Liver (tissue), 9 donors: ENCODE results near the gene IPO9. TPM values are rescaled to one million over a fixed set of nuclear protein-coding genes. Genes with fewer than 3 reads are reported as not detected.
"Not testable (repeated sequence)": the region's sequence is repeated elsewhere in the genome, so short reads cannot be mapped to it uniquely, and the experiment has no call there.

Source experiments
- DNase-seq: peaks from one replicate; pipeline ENCODE4 v3.0.0-alpha.2; 2017; ENCODE audit warnings: low spot score
- H3K27ac ChIP-seq, 2 donors: one replicate each; pipeline ENCODE4 v1.7.0; 2013; ENCODE audit warnings: inconsistent platforms in 2 of 2, low read length in 2 of 2, control low read depth in 1 of 2, low read depth in 1 of 2, mild to moderate bottlenecking in 1 of 2
- H3K27me3 ChIP-seq, 4 donors: one replicate each; pipeline versions ENCODE4 v1.6.1 to v1.7.0; 2013; ENCODE audit warnings: low read length in 3 of 4, inconsistent platforms in 1 of 4, mild to moderate bottlenecking in 1 of 4, moderate library complexity in 1 of 4; ENCODE audit not compliant: control insufficient read depth in 4 of 4, insufficient read depth in 4 of 4
- H3K36me3 ChIP-seq, 4 donors: one replicate each; pipeline versions ENCODE4 v1.6.1 to v1.7.0; 2013; ENCODE audit warnings: low read length in 3 of 4, mild to moderate bottlenecking in 3 of 4, low read depth in 1 of 4, moderate library complexity in 1 of 4; ENCODE audit not compliant: control insufficient read depth in 4 of 4, insufficient read depth in 3 of 4
- H3K4me1 ChIP-seq, 4 donors: one replicate each; pipeline versions ENCODE4 v1.6.1 to v1.7.0; 2013; ENCODE audit warnings: low read length in 3 of 4, mild to moderate bottlenecking in 3 of 4, moderate library complexity in 1 of 4; ENCODE audit not compliant: control insufficient read depth in 4 of 4, insufficient read depth in 4 of 4
- H3K4me3 ChIP-seq, 3 donors: one replicate each; pipeline versions ENCODE4 v1.6.1 to v1.7.0; 2013; ENCODE audit warnings: low read length in 3 of 3, control low read depth in 1 of 3, low read depth in 1 of 3, mild to moderate bottlenecking in 1 of 3
- H3K9ac ChIP-seq, 2 donors: one replicate each; pipeline ENCODE4 v1.7.0; 2013; ENCODE audit warnings: low read length in 2 of 2, mild to moderate bottlenecking in 2 of 2, moderate library complexity in 2 of 2, control low read depth in 1 of 2, low read depth in 1 of 2
- H3K9me3 ChIP-seq, 4 donors: one replicate each; pipeline versions ENCODE4 v1.6.1 to v1.7.0; 2013; ENCODE audit warnings: low read length in 3 of 4; ENCODE audit not compliant: control insufficient read depth in 4 of 4
- EGR1 ChIP-seq, 2 donors: IDR thresholded peaks; 2 replicates each; pipeline ENCODE4 v1.6.1; 2016 to 2018; ENCODE audit warnings: antibody characterized with exemption in 2 of 2, low read depth in 2 of 2
- FOXA1 ChIP-seq: IDR thresholded peaks from 2 replicates; pipeline ENCODE4 v1.6.1; 2016; ENCODE audit warnings: antibody characterized with exemption
- FOXA2 ChIP-seq: IDR thresholded peaks from 2 replicates; pipeline ENCODE4 v1.6.1; 2016; ENCODE audit warnings: antibody characterized with exemption
- GABPA ChIP-seq, 2 donors: IDR thresholded peaks in 1 of 2; conservative IDR thresholded peaks in 1 of 2; 2 replicates each; pipeline ENCODE4 v1.6.1; 2016; ENCODE audit warnings: antibody characterized with exemption in 2 of 2, mild to moderate bottlenecking in 1 of 2, moderate library complexity in 1 of 2
- HNF4A ChIP-seq, 2 donors: conservative IDR thresholded peaks; 2 replicates each; pipeline ENCODE4 v1.6.1; 2016; ENCODE audit warnings: antibody characterized with exemption in 2 of 2, mild to moderate bottlenecking in 2 of 2
- HNF4G ChIP-seq: IDR thresholded peaks from 2 replicates; pipeline ENCODE4 v1.6.1; 2016; ENCODE audit warnings: antibody characterized with exemption
- JUND ChIP-seq, 2 donors: IDR thresholded peaks; 2 replicates each; pipeline ENCODE4 v1.6.1; 2016; ENCODE audit warnings: antibody characterized with exemption in 2 of 2
- NR2F2 ChIP-seq: IDR thresholded peaks from 2 replicates; pipeline ENCODE4 v1.6.1; 2016; ENCODE audit warnings: antibody characterized with exemption
- RAD21 ChIP-seq, 2 donors: IDR thresholded peaks; 2 replicates each; pipeline ENCODE4 v1.6.1; 2016; ENCODE audit warnings: antibody characterized with exemption in 2 of 2, mild to moderate bottlenecking in 2 of 2
- RXRA ChIP-seq, 2 donors: IDR thresholded peaks; 2 replicates each; pipeline ENCODE4 v1.6.1; 2017 to 2018; ENCODE audit warnings: antibody characterized with exemption in 2 of 2, mild to moderate bottlenecking in 1 of 2
- SP1 ChIP-seq: IDR thresholded peaks from 2 replicates; pipeline ENCODE4 v1.6.1; 2018; ENCODE audit warnings: antibody characterized with exemption, mild to moderate bottlenecking
- YY1 ChIP-seq: IDR thresholded peaks from 2 replicates; pipeline ENCODE4 v1.6.1; 2016; ENCODE audit warnings: antibody characterized with exemption, mild to moderate bottlenecking
- WGBS: extraction: QIAGEN DNeasy Blood & Tissue Kit; methylation state at CpG from one replicate; pipeline ENCODE4 v1.1.7; 2013; 5-methylcytosine and 5-hydroxymethylcytosine counted together
- polyA plus RNA-seq, 2 donors: library from polyadenylated mRNA; stranded (reverse) in 1 of 2; unstranded in 1 of 2; fragments of 200-250 nt in 1 of 2; fragments of >200 nt in 1 of 2; fragmentation: Nextera tagmentation in 1 of 2; extraction: Ambion mirVana in 1 of 2; gene quantifications; one replicate each; pipeline versions ENCODE4 v1.2.1 to v1.2.3, GENCODE V29; 2013 to 2015
- total RNA-seq, 2 donors: library from RNA; depleted of rRNA; stranded (reverse); fragments of >200 nt; gene quantifications; one replicate each; pipeline ENCODE4 v1.2.3, GENCODE V29; 2014
- TF ChIP-seq, protein P1 (sequence below): IDR thresholded peaks from 2 replicates; pipeline ENCODE4 v1.6.1; 2016; ENCODE audit warnings: antibody characterized with exemption
- TF ChIP-seq, protein P2 (sequence below): fragments of 150-350 bp; IDR thresholded peaks from 2 replicates; pipeline ENCODE4 v1.5.1; 2017; ENCODE audit warnings: improper control_type of control experiment, low read depth, low read length; ENCODE audit not compliant: missing input control
- TF ChIP-seq, protein P3 (sequence below): IDR thresholded peaks from 2 replicates; pipeline ENCODE4 v1.6.1; 2016; ENCODE audit warnings: antibody characterized with exemption, mild to moderate bottlenecking
- donor health status: healthy.
- donor health status: healthy.
- donor health status: healthy.
- donor health status: healthy.
- donor health status: healthy.

The IPO9 gene
- total and polyA plus RNA-seq, 4 donors, result 6.6 to 22.1 (median 13.6) TPM

DNA sequence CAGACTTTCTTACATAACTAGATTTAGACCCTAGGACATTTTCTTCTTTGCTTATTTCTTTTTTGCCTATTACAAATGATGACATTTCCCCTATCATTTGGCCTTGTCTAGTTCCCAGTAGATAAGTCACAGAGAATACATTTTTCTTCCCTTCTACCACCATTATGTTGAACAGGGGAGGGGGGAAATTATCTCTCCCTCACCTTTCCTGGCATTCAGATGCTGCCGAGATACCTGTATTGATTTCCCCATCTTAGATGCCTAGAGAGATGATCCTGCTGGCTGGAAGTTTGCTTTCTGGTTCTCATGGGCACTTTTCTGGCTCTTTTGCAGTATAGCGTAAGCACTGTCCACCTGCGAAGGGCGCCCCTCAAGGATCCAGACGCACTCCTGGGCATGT, 5.7 kb downstream of the IPO9 start:
- DNase-seq, result no peak
- TF ChIP-seq HNF4G (no peak), EGR1 (IDR thresholded peaks at IDR 0.05; ENCODE audit: low read depth in 2 of 2) (no peak), FOXA2 (no peak), JUND (IDR thresholded peaks at IDR 0.05) (no peak), HNF4A (conservative IDR thresholded peaks at IDR 0.05) (no peak), GABPA (IDR thresholded peaks at IDR 0.05 in 1 of 2, conservative IDR thresholded peaks at IDR 0.05 in 1 of 2) (no peak), RAD21 (IDR thresholded peaks at IDR 0.05) (no peak), SP1 (no peak), RXRA (IDR thresholded peaks at IDR 0.05) (no peak), NR2F2 (no peak), YY1 (no peak)
- TF ChIP-seq, protein P1, sequence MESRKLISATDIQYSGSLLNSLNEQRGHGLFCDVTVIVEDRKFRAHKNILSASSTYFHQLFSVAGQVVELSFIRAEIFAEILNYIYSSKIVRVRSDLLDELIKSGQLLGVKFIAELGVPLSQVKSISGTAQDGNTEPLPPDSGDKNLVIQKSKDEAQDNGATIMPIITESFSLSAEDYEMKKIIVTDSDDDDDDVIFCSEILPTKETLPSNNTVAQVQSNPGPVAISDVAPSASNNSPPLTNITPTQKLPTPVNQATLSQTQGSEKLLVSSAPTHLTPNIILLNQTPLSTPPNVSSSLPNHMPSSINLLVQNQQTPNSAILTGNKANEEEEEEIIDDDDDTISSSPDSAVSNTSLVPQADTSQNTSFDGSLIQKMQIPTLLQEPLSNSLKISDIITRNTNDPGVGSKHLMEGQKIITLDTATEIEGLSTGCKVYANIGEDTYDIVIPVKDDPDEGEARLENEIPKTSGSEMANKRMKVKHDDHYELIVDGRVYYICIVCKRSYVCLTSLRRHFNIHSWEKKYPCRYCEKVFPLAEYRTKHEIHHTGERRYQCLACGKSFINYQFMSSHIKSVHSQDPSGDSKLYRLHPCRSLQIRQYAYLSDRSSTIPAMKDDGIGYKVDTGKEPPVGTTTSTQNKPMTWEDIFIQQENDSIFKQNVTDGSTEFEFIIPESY, result no peak
- no peaks in the 10 kb centered on the region for H3K9me3 ChIP-seq
- WGBS, result 96% methylated on average over 5 of the region's 5 CpGs
- peaks cover 10 to 27% (median 18%) of the 10 kb centered on the region in 4 donors for H3K4me1 ChIP-seq
- H3K36me3 ChIP-seq, result peaks cover 0 to 2% (median 0%) of the 10 kb centered on the region in 4 donors
- no peaks in the 10 kb centered on the region for H3K27me3 ChIP-seq
- H3K9ac ChIP-seq, result no peak overlapping the region
- no peak overlapping the region for H3K27ac ChIP-seq
- no peak overlapping the region for H3K4me3 ChIP-seq

DNA sequence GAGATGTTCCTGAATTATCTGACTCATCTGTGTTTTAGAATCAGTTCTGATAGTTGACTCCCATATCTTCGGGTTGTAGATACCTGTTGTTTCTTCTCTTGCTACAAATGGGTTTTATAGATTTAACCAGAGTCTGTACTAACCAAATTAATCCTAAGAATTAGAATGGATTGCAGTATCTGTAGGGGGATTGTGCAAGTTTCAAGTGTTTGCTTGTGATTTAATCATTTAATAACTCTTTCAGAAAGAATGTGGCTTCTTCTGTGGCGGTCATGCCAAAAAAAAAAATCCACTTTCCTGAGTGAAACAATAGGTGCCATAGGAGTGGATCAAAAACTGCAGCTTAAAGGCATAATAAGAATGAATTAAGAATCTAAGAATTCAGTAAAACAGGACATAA, 9.4 kb downstream of the IPO9 start:
- Histone ChIP-seq H3K9me3 (no peaks in the 10 kb centered on the region), H3K36me3 (peaks cover 0 to 2% (median 0%) of the 10 kb centered on the region in 4 donors), H3K4me1 (peaks cover 3 to 15% (median 8%) of the 10 kb centered on the region in 4 donors), H3K4me3 (no peak overlapping the region), H3K27ac (no peak overlapping the region), H3K27me3 (no peaks in the 10 kb centered on the region), H3K9ac (no peak overlapping the region)
- WGBS, result 60% methylated on average over 2 of the region's 2 CpGs
- TF ChIP-seq FOXA1 (no peak), JUND (IDR thresholded peaks at IDR 0.05) (no peak), EGR1 (IDR thresholded peaks at IDR 0.05; ENCODE audit: low read depth in 2 of 2) (no peak), RXRA (IDR thresholded peaks at IDR 0.05) (no peak), HNF4G (no peak), RAD21 (IDR thresholded peaks at IDR 0.05) (no peak)
- TF ChIP-seq, protein P2, sequence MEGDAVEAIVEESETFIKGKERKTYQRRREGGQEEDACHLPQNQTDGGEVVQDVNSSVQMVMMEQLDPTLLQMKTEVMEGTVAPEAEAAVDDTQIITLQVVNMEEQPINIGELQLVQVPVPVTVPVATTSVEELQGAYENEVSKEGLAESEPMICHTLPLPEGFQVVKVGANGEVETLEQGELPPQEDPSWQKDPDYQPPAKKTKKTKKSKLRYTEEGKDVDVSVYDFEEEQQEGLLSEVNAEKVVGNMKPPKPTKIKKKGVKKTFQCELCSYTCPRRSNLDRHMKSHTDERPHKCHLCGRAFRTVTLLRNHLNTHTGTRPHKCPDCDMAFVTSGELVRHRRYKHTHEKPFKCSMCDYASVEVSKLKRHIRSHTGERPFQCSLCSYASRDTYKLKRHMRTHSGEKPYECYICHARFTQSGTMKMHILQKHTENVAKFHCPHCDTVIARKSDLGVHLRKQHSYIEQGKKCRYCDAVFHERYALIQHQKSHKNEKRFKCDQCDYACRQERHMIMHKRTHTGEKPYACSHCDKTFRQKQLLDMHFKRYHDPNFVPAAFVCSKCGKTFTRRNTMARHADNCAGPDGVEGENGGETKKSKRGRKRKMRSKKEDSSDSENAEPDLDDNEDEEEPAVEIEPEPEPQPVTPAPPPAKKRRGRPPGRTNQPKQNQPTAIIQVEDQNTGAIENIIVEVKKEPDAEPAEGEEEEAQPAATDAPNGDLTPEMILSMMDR, result no peak
- TF ChIP-seq, protein P3, sequence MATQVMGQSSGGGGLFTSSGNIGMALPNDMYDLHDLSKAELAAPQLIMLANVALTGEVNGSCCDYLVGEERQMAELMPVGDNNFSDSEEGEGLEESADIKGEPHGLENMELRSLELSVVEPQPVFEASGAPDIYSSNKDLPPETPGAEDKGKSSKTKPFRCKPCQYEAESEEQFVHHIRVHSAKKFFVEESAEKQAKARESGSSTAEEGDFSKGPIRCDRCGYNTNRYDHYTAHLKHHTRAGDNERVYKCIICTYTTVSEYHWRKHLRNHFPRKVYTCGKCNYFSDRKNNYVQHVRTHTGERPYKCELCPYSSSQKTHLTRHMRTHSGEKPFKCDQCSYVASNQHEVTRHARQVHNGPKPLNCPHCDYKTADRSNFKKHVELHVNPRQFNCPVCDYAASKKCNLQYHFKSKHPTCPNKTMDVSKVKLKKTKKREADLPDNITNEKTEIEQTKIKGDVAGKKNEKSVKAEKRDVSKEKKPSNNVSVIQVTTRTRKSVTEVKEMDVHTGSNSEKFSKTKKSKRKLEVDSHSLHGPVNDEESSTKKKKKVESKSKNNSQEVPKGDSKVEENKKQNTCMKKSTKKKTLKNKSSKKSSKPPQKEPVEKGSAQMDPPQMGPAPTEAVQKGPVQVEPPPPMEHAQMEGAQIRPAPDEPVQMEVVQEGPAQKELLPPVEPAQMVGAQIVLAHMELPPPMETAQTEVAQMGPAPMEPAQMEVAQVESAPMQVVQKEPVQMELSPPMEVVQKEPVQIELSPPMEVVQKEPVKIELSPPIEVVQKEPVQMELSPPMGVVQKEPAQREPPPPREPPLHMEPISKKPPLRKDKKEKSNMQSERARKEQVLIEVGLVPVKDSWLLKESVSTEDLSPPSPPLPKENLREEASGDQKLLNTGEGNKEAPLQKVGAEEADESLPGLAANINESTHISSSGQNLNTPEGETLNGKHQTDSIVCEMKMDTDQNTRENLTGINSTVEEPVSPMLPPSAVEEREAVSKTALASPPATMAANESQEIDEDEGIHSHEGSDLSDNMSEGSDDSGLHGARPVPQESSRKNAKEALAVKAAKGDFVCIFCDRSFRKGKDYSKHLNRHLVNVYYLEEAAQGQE, result peak; percentile 33
- no peak for DNase-seq

DNA sequence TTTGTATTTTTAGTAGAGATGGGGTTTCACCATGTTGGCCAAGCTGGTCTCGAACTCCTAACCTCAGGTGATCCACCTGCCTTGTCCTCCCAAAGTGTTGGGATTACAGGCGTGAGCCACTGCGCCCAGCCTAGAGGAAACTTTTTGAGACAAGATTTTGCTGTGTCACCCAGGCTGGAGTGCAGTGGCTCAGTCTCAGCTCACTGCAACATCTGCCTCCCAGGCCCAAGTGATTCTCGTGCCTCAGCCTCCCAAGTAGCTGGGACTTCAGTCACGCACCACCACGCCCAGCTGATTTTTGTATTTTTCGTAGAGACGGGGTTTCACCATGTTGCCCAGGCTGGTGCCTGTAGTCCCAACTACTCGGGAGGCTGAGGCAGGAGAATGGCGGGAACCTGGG, 10.1 kb downstream of the IPO9 start:
- H3K9me3 ChIP-seq, H3K27ac ChIP-seq, H3K4me3 ChIP-seq, H3K36me3 ChIP-seq, DNase-seq, H3K27me3 ChIP-seq, H3K9ac ChIP-seq: not testable (repeated sequence)
- 98% methylated on average over 10 of the region's 10 CpGs for WGBS
- peaks cover 3 to 15% (median 6%) of the 10 kb centered on the region in 4 donors for H3K4me1 ChIP-seq
